ENCODE data around the gene ASXL3. TPM values are rescaled to one million over a fixed set of nuclear protein-coding genes. Genes with fewer than 3 reads are reported as not detected.

ASXL3 gene
- total RNA-seq, 4 donors from 2014 or later: 8.3 to 25.3 (median 20.3) TPM

- TF ChIP-seq POLR2A (IDR thresholded peaks at IDR 0.05): no peak
- no peak for TF ChIP-seq CTCF (IDR thresholded peaks at IDR 0.05)
- 63 to 75% methylated on average over 9 of the region's 9 CpGs for WGBS, 2 donors
- Histone ChIP-seq H3K36me3 (no peaks in the 10 kb centered on the region), H3K27ac (no peak overlapping the region), H3K4me3 (replicated peaks in 1 of 3) (no peak overlapping the region), H3K4me1 (peaks cover 0 to 5% of the 10 kb centered on the region in 2 donors), H3K9me3 (no peaks in the 10 kb centered on the region), H3K27me3 (no peaks in the 10 kb centered on the region)
- no peak for DNase-seq
- intact Hi-C loops (cut with DNase I): no loop called here
Observed at GRCh38 chr18:33749834-33750233, 171.8 kb downstream of the ASXL3 start.

- DNase-seq: no peak
- H3K9me3 ChIP-seq: no peaks in the 10 kb centered on the region
- H3K36me3 ChIP-seq: no peaks in the 10 kb centered on the region
- intact Hi-C loops (cut with DNase I): no loop called here
- peaks cover 0 to 5% of the 10 kb centered on the region in 2 donors for H3K4me1 ChIP-seq
- no peaks in the 10 kb centered on the region for H3K27me3 ChIP-seq
- TF ChIP-seq POLR2A (IDR thresholded peaks at IDR 0.05) (no peak), CTCF (IDR thresholded peaks at IDR 0.05) (no peak)
- 81 to 84% methylated on average over 3 of the region's 3 CpGs for WGBS, 2 donors
- H3K4me3 ChIP-seq (replicated peaks in 1 of 3): no peak overlapping the region
- no peak overlapping the region for H3K27ac ChIP-seq
Observed at GRCh38 chr18:33750366-33750765, 172.3 kb downstream of the ASXL3 start.

GRCh38 chr18:33751613-33752221 is 173.7 kb downstream of the ASXL3 start:
- TF ChIP-seq CTCF (IDR thresholded peaks at IDR 0.05): peak in 3 of 6 experiments; percentile 35 to 53 (median 38)
- no peak for TF ChIP-seq POLR2A (IDR thresholded peaks at IDR 0.05)
- Histone ChIP-seq H3K27me3 (no peaks in the 10 kb centered on the region), H3K9me3 (no peaks in the 10 kb centered on the region), H3K27ac (no peak overlapping the region), H3K4me3 (replicated peaks in 1 of 3) (no peak overlapping the region), H3K4me1 (peaks cover 0 to 5% of the 10 kb centered on the region in 2 donors), H3K36me3 (no peaks in the 10 kb centered on the region)
- DNase-seq: no peak
- 44 to 45% methylated on average over 4 of the region's 4 CpGs for WGBS, 2 donors
- intact Hi-C loops (cut with DNase I): no loop called here

- Histone ChIP-seq H3K36me3 (no peaks in the 10 kb centered on the region), H3K4me1 (peaks cover 0 to 5% of the 10 kb centered on the region in 2 donors), H3K9me3 (no peaks in the 10 kb centered on the region), H3K4me3 (replicated peaks in 1 of 3) (no peak overlapping the region), H3K27me3 (no peaks in the 10 kb centered on the region), H3K27ac (no peak overlapping the region)
- intact Hi-C loops (cut with DNase I): no loop called here
- TF ChIP-seq POLR2A (IDR thresholded peaks at IDR 0.05): no peak
- 65 to 77% methylated on average over 3 of the region's 3 CpGs for WGBS, 2 donors
- DNase-seq: no peak
Observed at GRCh38 chr18:33755391-33755790, 177.4 kb downstream of the ASXL3 start.

GRCh38 chr18:33755931-33756560 is 178.0 kb downstream of the ASXL3 start:
- Histone ChIP-seq H3K9me3 (no peaks in the 10 kb centered on the region), H3K27ac (no peak overlapping the region), H3K36me3 (no peaks in the 10 kb centered on the region), H3K27me3 (no peaks in the 10 kb centered on the region), H3K4me1 (no peaks in the 10 kb centered on the region), H3K4me3 (replicated peaks in 1 of 3) (no peak overlapping the region)
- 62 to 69% methylated on average over 6 of the region's 6 CpGs for WGBS, 2 donors
- no peak for DNase-seq
- TF ChIP-seq CTCF (IDR thresholded peaks at IDR 0.05) (no peak), POLR2A (IDR thresholded peaks at IDR 0.05) (no peak)
- intact Hi-C loops (cut with DNase I): no loop called here

All from thyroid gland (tissue), 4 donors.